WI38 (cell line): Measurements from ENCODE around the gene SRPK2.
"Not testable (repeated sequence)": the region's sequence is repeated elsewhere in the genome, so short reads cannot be mapped to it uniquely, and the experiment has no call there.

Experiments used
- H3K4me3 ChIP-seq: 2 replicates; pipeline ENCODE4 v1.5.1; 2011; ENCODE audit warnings: low read depth, mild to moderate bottlenecking, control low read depth, low read length
- CTCF ChIP-seq: IDR thresholded peaks from 2 replicates; pipeline ENCODE4 v1.5.1; 2012; ENCODE audit warnings: low read depth, mild to moderate bottlenecking, control low read depth, low read length

Gene SRPK2

GRCh38 chr7:105365541-105366534 lies 22.9 kb downstream of the SRPK2 start:
- H3K4me3 ChIP-seq, result no peak overlapping the region
- no peak for TF ChIP-seq CTCF

DNA sequence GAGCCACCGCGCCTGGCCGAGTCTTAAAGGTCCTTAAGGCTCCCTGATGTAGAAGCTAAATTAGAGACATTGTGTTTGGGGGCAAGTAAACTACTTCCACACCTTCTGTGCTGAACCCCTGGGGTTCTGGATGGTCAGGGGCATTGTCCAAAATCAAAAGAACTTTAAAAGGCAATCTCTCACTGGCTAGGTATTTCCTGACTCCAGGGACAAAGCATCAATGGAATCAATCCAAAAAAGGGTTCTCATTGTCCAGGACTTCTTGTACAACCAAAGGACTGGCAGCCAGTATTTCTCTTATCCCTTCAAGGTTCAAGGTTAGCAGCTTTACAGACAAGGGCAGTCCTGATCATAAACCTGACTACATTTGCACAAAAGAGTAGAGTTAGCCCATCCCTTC lies 24.0 kb downstream of the SRPK2 start:
- no peak for TF ChIP-seq CTCF
- H3K4me3 ChIP-seq, result no peak overlapping the region

DNA sequence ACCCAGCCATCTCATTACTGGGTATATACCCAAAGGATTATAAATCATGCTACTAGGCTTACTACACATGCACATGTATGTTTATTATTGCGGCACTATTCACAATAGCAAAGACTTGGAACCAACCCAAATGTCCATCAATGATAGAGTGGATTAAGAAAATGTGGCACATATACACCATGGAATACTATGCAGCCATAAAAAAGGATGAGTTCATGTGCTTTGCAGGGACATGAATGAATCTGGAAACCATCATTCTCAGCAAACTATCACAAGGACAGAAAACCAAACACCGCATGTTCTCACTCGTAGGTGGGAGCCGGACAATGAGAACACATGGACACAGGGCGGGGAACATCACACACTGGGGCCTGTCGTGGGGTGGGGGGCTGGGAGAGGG lies 25.1 kb downstream of the SRPK2 start:
- not testable (repeated sequence) for H3K4me3 ChIP-seq

GRCh38 chr7:105362685-105363084 lies 26.0 kb downstream of the SRPK2 start:
- H3K4me3 ChIP-seq, result not testable (repeated sequence)

DNA sequence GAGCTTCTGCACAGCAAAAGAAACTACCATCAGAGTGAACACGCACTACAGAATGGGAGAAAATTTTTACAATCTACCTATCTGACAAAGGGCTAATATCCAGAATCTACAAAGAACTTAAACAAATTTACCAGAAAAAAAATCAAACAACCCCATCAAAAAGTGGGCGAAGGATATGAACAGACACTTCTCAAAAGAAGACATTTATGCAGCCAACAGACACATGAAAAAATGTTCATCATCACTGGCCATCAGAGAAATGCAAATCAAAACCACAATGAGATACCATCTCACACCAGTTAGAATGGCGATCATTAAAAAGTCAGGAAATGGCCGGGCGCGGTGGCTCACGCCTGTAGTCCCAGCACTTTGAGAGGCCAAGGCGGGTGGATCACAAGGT lies 26.7 kb downstream of the SRPK2 start:
- not testable (repeated sequence) for H3K4me3 ChIP-seq

GRCh38 chr7:105360149-105360548 lies 28.6 kb downstream of the SRPK2 start:
- H3K4me3 ChIP-seq, result not testable (repeated sequence)

DNA sequence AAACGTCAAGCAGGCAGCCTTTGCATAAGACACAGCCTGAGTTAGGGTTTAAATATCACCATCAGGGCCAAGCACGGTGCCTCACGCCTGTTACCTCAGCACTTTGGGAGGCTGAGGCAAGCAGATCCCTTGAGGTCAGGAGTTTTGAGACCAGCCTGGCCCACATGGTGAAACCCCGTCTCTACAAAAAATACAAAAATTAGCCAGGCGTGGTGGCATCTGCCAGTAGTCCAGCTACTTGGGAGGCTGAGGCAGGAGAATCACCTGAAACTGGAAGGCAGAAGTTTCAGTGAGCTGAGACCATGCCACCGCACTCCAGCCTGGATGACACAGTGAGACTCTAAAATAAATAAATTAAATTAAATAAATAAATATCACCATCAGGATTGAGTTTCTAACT lies 33.0 kb downstream of the SRPK2 start:
- TF ChIP-seq CTCF, result no peak
- no peak overlapping the region for H3K4me3 ChIP-seq

- TF ChIP-seq CTCF, result no peak
- H3K4me3 ChIP-seq, result no peak overlapping the region
Observed at GRCh38 chr7:105354383-105354782, 34.3 kb downstream of the SRPK2 start.

GRCh38 chr7:105353752-105354328 lies 34.9 kb downstream of the SRPK2 start:
- TF ChIP-seq CTCF, result no peak
- no peak overlapping the region for H3K4me3 ChIP-seq
